Measurements from ENCODE around the gene TERT.
"Not testable (repeated sequence)": the region's sequence is repeated elsewhere in the genome, so short reads cannot be mapped to it uniquely, and the experiment has no call there.

The TERT gene

DNA sequence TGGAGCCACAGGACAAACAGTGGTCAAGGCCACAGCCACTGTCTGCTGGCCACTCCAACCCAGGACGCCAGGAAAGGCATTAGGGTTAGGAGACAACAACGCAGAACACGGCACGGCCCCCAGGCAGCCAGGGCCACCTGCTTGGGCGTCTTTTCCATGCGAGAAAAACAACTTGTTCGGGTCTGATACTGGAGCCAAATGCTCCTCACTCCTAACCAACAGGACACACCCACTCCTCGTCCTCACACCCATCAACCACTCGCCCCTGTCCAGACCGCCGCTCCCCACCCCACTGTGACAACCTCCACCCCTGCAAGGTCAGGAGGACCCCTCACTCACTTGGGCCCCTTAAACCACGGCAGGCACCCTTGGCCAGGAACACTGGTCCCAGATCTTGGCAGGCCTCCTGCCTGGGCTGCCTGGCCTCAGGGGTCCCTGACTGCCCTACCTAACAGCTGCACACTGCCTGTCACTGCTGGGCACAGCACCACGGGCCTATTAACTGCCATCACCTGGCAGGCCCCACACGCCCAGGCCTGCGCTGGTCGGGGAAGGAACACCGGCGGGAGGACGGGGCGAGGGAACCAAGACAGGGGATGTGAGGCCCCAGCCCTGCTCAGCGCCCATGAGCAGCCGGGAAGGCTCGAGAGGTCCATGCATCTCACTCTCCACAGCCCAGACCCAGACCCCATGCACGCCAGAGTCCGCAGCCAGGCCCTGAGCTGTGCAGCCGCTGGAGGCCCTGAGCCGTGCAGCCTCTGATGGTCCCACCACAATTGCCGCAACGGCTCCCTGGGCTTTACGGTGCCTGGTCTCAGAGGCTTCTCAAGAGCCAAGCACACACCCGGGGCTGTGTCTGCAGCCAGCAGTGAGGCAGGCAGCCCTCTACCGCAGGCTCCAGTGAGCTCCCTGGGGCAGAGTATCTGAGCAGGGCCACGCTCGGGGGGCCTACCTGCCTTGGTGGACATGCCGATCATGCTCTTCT is 36.3 kb upstream of the TERT start:
- no peak for DNase-seq

DNA sequence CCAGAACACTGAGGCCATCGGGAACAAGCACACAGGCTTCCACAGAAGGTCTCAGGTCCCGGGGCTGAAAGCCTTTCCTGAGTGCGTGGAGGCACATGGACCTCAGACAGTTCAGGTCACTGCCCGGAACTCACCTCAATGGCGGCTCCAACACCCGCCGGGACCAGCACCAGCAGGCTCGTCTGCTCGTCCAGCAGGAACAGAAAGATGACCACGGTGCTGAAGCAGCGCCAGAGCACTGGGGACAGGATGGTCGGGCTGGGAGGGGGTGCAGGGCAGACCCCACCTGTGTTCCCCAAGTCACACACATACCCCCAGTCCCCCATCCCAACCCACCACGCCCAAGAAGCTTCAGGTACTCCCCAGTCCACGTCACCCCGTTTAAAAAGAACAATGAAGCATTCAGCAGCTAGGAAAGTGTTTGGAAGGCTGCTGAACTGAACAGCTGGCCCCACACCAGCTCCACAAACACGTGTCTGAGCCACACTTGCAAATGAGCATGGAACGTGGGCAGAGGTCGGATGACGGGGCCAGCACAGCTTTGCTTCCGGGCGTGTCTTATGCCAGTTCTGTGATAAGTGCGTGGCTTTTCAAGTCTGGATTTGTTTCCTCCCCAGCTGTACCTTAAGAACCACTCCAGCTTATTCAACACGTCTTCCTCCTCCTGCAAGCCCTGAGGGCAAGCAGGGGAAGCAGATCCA is 35.4 kb upstream of the TERT start:
- no peak for DNase-seq

DNA sequence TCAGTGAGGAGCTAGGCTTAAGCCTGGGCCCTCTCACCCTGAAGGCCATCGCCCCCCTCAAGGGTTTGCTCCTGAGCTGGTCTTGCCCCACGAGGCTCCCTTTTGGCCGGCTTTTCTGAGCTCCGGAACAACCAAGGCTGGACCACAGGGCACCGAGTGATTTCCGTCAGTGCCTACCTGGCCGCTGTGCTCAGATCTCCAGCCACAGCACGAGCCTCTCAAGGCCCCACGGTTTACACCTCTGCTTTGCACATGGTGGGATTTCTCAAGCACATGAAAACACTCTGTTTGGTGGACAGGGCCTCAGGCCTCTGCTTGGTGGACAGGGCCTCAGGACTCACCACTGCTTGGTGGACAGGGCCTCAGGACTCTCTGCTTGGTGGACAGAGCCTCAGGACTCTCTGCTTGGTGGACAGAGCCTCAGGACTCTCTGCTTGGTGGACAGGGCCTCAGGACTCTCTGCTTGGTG is 34.3 kb upstream of the TERT start:
- DNase-seq = no peak

DNA sequence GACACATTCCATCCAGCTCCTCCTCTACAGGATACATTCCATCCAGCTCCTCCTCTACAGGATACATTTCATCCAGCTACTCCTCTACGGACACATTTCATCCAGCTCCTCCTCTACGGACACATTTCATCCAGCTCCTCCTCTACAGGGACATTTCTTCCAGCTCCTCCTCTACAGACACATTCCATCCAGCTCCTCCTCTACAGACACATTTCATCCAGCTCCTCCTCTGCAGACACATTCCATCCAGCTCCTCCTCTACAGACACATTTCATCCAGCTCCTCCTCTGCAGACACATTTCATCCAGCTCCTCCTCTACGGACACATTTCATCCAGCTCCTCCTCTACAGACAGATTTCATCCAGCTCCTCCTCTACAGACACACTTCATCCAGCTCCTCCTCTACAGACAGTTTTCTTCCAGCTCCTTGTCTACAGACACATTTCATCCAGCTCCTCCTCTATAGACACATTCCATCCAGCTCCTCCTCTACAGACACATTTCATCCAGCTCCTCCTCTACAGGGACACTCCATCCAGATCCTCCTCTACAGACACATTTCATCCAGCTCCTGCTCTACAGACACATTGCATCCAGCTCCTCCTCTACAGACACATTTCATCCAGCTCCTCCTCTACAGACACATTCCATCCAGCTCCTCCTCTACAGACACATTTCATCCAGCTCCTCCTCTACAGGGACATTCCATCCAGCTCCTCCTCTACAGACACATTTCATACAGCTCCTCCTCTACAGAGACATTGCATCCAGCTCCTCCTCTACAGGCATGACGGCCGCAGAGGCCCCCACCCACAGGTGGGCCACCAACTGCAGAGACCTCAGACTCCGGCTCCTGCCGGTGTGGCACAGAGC is 33.6 kb upstream of the TERT start:
- peak; percentile 56 for DNase-seq

DNA sequence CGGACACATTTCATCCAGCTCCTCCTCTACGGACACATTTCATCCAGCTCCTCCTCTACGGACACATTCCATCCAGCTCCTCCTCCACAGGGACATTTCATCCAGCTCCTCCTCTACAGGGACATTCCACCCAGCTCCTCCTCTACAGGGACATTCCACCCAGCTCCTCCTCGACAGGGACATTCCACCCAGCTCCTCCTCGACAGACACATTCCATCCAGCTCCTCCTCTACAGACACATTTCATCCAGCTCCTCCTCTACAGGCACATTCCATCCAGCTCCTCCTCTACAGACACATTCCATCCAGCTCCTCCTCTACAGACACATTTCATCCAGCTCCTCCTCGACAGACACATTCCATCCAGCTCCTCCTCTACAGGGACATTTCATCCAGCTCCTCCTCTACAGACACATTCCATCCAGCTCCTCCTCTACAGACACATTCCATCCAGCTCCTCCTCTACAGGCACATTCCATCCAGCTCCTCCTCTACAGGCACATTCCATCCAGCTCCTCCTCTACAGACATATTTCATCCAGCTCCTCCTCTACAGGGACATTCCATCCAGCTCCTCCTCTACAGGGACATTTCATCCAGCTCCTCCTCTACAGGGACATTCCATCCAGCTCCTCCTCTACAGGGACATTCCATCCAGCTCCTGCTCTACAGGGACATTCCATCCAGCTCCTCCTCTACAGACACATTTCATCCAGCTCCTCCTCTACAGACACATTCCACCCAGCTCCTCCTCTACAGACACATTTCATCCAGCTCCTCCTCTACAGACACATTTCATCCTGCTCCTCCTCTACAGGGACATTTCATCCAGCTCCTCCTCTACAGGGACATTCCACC is 32.3 kb upstream of the TERT start:
- DNase-seq = peak; percentile 67

DNA sequence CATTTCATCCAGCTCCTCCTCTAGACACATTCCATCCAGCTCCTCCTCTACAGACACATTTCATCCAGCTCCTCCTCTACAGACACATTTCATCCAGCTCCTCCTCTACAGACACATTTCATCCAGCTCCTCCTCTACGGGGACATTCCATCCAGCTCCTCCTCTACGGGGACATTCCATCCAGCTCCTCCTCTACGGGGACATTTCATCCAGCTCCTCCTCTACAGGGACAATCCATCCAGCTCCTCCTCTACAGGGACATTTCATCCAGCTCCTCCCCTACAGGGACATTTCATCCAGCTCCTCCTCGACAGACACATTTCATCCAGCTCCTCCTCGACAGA is 31.6 kb upstream of the TERT start:
- not testable (repeated sequence) for DNase-seq

DNA sequence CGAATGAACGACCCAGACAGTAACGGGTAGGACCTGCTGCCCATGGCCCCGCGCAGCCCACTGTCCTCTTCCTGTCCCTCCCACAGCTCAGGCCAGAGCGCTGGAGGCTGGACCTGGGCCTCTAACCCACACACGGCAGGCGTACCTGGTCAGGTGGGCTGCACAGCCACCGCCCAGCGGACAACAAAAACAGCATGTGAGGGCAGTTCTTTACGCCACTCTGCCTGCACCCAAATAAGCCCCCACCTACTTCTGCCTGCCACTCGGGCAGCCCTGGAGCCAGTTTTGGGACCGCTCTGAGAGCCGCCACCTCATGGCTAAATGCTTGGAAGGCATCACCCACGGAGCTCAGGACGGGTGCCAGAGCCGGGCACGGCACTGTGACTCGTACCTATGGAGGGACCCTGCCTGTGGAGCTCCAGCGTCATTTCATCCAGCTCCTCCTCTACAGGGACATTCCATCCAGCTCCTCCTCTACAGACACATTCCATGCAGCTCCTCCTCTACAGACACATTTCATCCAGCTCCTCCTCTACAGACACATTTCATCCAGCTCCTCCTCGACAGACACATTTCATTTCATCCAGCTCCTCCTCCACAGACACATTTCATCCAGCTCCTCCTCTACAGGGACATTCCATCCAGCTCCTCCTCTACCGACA is 31.1 kb upstream of the TERT start:
- DNase-seq = peak; percentile 53

DNA sequence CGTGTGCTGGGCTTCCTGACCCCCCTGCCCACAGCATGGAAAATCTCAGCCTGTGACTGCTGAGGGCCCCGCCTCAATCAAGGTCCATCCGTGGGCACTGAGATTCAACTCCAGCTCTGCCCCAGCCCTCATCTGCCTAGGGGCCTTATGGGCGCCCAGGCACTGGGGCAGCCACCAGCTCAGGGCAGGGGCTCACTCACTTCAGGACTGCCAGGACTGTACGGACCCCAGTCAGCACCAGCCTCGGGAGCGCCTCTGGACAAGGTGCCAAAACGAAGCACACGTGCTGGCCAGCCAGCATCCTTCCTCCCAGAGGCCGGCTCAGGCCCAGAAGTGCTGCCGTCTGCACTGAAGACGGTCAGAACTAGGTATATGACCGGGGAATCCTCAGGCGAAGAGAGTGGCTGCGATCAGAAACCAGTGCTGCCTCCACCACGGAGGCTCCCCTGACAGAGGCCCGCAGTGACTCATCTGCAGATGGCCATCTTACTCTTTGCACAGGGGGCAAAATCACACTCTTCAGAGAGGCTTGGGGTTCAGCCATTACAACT is 30.4 kb upstream of the TERT start:
- DNase-seq = no peak

DNA sequence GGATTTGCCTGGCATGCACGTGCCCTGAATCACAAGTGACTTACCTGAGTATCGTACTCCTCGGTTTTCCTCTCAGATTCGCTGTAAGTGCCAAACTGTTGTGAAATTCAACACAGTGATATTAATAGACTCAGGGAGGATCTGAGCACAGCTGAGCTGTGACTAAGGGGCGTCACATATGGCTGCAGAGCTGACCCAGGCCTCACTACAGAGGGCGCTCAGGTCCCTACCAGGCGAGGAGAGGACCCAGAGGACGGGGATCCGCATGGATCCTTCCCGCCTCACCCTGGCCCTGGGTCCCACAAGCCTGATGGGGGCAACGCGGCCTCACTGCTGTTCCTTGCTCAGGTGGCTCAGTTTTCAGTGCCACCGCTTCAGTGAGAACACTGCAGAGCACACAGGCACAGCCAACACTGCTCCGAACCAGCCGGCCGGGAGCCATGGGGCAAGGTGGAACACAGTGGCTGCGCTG is 29.9 kb upstream of the TERT start:
- DNase-seq = no peak

DNA sequence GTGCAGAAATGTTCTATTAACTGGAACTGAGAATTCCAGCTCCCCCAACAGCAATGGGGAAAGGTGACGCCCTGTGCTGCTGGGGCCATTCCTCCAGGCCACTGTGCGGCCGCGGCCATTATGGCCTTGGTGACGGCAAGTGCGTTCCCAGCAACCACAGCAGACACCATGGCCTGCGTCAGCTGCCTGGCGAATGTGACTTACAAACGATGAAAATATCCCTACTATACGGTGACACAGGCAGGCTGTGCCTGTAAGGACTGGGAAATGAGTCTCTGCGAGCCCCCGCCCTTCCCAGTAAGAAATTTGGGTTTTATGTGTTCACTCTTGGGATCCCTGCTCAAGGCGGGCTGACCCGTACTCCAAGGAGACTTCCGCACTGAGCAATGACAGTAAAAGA is 29.4 kb upstream of the TERT start:
- DNase-seq = no peak

DNA sequence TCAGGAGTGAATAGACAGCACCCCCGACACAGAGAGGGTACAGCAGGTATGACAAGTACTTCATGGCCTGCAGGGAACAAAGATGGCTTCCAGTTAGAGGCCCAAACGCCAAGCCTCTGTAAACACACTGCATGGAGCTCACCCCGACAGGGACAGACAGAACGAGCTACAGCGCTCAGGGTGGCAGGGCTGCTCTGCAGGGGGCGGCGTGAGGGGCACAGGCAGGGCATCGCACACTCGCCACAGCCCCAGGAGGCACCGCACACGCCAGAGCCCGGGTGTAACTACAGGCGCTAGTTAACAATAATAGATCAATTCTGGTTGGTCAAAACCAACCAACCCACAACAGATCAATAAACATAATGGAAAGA is 28.9 kb upstream of the TERT start:
- no peak for DNase-seq

DNA sequence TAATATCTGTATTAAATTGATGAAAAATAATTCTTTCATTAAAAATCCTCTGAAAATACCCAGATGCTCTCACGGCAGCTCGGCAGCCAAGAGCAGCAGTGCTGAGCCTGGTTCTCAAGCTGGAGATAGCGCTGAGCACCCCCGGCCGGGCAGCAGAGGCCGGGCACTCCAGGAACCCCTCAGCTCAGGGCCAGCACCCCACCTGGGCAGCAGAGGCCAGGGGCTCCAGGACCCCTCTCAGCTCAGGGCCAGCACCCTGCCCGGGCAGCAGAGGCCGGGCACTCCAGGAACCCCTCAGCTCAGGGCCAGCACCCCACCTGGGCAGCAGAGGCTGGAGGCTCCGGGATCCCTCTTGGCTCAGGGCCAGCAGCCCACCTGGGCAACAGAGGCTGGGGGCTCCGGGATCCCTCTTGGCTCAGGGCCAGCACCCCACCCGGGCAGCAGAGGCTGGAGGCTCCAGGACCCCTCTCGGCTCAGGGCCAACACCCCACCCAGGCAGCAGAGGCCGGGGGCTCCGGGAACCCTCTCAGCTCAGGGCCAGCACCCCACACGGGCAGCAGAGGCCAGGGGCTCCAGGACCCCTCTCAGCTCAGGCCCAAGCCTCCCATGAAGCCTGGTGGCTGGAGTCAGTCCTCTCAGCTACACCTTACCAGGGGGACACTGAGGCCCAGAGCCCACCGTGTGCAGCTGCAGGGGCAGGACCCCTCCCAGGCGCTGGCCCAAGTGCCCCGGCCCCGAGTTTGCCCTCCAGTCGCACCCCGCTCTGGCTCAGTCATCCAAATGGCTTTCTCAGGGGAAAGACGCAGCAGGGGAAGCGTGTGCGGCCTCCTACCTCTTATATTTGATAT is 28.3 kb upstream of the TERT start:
- DNase-seq = no peak

DNA sequence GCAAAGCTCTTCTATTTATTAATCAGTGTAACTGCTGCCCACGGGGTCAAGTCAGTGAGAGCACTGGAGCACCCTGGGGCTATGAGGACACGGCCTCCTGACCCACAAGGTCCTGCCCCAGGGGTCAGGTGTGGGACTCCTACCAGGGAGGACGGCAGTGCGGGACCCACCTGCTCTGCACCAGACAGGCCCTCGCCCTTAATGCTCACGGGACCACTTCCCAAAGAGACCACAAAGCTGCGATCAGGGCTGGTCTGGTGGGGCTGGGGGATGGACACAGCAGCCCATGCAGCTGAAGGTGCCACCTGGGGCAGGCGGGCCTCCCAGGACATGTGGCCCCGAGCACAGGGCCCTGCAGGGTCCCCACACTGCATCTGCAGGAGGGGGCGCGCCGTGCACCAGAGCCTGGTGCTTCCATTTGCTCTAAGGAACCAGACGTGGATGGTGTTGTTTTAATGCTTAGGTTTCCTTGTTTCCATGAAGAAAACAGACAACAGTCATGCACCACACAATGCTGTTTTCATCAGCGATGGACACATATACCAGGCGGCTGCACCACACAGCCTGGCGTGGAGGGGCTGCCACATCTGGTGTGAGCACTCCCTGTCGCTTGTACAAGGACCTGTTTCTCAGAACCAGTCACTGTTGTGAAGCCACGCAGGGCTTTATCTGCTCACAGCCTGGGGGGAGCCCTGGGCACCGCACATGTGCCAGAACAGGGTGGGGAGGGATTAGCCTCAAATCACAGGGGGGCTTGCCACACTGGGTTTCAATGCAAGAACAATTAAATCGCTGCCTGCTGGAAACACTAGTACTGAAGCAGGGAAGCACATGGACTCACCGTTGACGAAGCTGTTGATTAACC is 27.4 kb upstream of the TERT start:
- no peak for DNase-seq

DNA sequence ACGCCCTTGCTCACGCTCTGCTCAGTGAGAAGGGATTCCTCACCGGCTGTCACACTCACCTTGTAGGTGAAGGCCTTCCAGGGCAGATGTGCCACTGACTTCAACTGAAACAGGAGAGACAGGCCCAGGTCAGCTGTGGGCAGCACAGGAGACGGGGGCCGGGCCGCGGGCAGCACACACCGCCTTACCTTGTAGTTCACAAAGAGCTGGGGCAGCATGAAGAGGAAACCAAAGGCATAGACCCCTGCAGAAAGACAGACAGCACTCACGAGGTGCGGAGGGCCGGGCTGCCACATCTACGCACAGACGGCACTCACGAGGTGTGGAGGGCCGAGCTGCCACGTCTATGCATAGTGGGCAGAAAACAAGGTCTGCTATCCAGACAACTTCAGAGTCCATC is 26.7 kb upstream of the TERT start:
- no peak for DNase-seq

DNA sequence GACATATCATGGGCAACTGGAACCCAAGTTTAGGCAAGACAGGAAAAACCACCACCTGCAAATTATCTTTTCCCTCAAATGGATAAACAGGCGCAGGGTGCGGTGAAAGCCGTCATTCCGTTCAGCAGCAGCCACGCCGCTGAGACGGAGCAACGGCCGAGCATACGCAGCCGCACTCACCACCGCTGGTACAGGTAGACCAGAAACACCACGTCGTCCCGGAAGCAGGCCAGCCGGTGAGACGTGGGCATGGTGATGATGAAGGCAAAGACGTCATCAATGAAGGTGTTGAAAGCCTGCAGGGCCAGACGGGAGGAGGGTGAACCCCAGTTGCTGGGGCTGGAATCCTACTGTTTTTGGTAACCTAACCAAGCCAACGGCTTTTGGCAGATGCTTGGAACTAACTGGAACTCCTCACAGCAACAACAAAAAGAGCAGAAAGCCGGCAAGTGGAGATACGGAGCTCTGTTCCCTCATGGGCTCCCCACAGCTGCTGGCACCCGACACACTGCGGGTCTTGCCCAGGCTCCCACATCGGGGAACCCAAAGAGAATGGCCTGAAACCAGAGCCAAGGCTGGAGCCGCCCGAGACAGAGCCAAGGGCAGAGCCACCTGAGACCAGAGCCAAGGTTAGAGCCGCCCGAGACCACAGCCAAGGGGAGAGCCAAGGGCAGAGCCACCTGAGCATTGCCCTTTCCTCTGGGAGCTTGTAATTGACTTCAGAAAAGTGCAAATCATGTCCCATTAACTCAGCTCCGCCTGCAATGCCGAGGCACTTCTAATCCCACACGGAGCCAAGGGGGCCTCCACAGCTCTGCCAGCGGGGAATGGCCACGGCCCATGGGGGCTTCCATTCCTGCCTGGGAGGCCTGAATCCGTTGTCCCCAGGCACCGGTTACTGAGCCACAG is 25.8 kb upstream of the TERT start:
- DNase-seq = no peak

DNA sequence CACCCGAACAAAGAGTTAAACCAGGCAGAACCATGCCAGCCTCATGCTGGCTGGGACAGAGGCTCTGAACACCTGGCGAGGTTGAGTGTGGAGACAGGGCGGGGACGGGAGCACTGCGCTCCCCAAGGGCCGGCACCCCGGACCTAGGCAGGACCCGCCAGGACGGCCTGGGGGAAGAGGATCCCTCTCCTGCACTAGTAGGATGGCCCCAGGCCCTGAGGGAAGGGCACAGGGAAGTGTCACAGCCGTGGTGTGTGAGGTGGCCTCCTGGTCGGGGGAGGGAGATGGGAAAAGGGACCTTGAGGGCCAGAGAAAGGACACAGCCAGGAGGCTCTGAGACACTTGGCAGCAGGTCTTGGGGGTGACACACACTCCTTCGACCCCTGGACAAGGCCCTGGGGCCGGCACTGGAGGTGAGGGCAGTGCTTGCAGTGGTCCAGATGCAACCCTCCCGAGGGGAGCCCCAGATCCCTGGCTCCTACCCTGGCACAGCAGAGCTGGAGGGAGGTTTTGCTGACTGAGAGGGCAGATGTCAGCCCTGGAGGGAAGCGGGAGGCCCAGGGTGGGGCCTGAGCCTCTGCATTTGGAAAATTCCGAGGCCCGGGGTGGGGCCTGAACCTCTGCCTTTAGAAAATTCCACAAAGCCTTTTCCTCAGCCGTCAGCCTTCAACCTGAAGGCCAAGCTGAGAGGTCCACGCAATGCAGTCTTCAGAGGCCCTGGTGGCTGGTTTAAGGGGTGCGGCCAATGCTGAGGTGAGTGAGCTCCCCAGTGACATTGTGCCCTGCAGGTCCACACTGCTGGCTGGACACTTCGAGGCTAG is 24.8 kb upstream of the TERT start:
- no peak for DNase-seq

DNA sequence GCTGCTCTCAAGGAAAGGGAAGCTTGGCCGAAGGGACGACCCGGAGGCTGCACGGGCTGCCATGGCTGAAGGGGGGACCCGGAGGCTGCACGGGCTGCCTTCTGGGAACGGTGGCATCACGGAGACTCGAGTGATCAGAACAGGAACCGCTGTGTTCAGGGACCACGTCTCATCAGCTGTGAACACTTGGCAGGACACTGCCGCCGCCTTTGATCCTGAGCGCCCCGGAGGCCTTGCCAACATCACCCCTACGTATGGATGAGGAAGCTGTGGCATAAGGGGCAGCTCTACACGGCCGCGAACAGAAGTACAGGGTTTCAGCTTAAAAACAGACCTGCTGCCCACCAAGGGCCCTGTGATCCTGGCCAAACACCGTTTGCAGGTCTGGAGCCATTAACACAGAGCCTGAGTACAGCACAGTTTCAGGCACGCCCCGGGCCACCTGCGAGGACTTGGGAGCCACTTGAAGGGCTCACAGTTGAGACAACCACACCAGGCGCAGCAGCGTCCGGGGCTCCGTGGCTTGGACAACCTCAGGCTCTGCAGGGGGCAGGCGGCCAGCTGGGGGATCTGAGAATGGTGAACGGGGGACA is 23.9 kb upstream of the TERT start:
- no peak for DNase-seq
